ENCODE results near the gene RORC.

GRCh38 chr1:151803915-151804314 lies 27.7 kb downstream of the RORC start:
- no peak for TF ChIP-seq POLR2A (IDR thresholded peaks at IDR 0.05)
- TF ChIP-seq, protein P1, sequence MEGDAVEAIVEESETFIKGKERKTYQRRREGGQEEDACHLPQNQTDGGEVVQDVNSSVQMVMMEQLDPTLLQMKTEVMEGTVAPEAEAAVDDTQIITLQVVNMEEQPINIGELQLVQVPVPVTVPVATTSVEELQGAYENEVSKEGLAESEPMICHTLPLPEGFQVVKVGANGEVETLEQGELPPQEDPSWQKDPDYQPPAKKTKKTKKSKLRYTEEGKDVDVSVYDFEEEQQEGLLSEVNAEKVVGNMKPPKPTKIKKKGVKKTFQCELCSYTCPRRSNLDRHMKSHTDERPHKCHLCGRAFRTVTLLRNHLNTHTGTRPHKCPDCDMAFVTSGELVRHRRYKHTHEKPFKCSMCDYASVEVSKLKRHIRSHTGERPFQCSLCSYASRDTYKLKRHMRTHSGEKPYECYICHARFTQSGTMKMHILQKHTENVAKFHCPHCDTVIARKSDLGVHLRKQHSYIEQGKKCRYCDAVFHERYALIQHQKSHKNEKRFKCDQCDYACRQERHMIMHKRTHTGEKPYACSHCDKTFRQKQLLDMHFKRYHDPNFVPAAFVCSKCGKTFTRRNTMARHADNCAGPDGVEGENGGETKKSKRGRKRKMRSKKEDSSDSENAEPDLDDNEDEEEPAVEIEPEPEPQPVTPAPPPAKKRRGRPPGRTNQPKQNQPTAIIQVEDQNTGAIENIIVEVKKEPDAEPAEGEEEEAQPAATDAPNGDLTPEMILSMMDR (IDR thresholded peaks at IDR 0.05) = no peak

Data from testis (tissue), 2 donors.